ENCODE measurements around the gene MSH5. TPM values are rescaled to one million over a fixed set of nuclear protein-coding genes. Genes with fewer than 3 reads are reported as not detected.

The MSH5 gene
- total RNA-seq, 1 donor from 2014 or later, result 27.8 TPM

DNA sequence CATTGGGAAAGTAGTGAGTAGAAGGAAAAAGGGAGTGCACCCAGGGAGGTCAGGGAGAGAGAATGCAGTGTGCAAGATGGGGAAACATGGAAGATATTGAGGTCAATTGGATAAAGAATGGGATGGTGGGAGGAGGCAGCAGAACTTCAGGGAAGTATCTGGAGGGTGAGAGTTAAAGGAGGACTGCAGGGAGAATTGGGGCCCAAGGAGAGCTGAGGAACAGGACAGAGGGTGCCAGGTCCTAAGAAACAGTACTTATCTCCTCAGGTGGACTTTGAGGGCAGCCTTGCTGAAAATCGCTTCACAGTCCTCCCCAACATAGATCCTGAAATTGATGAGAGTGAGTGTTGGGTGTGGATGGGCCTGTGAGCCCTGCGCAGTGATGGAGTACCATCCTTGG, 18.5 kb downstream of the MSH5 start:
- DNase-seq (ENCODE audit: low spot score), result no peak

DNA sequence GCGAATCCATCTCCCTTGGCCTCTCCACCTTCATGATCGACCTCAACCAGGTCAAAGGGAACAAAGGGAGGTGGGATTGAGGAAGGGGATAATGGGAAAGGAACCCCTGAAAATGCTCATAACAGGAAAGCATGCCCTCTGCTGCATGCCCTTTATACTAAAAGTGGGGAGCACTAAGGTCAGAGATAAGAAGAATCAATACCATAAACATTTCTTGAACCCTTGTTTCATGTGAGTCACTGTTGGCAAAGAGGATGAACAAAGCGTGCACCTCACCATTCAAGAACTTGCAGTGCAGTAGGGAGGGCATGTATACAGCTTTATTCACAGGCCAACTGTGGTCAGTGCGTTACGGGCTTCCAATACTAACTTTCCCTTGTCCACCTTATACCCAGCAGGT, 21.0 kb downstream of the MSH5 start:
- no peak for DNase-seq (ENCODE audit: low spot score)

DNA sequence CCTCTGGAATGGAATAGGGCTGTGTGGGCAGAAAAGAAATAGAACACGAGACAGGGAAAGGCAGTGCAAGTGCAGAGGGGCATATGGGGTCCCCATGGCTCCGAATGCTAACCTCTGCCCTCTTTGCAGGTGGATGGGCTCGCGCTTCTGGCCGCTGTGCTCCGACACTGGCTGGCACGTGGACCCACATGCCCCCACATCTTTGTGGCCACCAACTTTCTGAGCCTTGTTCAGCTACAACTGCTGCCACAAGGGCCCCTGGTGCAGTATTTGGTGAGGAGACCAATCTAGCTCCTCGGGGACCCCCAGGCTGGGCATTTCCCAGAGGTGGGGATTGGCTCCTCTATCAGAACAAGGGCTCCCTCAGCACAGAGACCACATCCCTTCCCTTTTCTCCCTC, 21.5 kb downstream of the MSH5 start:
- DNase-seq (ENCODE audit: low spot score), result no peak

DNA sequence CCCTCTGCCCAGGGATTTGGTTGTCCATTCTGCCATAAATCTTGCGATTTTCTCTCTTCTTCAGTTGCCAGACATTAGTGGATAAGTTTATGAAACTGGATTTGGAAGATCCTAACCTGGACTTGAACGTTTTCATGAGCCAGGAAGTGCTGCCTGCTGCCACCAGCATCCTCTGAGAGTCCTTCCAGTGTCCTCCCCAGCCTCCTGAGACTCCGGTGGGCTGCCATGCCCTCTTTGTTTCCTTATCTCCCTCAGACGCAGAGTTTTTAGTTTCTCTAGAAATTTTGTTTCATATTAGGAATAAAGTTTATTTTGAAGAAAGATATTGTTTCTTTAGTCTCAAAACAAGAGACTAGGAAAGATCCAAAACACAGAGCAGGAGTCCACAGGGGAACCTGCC, 22.6 kb downstream of the MSH5 start, which contains the start of gene SAPCD1:
Gene SAPCD1, plus strand, starts transcription at position 301 of the 400 bp plus-strand sequence. CDS start 399 bp downstream, outside the sequence.
- no peak for DNase-seq (ENCODE audit: low spot score)

DNA sequence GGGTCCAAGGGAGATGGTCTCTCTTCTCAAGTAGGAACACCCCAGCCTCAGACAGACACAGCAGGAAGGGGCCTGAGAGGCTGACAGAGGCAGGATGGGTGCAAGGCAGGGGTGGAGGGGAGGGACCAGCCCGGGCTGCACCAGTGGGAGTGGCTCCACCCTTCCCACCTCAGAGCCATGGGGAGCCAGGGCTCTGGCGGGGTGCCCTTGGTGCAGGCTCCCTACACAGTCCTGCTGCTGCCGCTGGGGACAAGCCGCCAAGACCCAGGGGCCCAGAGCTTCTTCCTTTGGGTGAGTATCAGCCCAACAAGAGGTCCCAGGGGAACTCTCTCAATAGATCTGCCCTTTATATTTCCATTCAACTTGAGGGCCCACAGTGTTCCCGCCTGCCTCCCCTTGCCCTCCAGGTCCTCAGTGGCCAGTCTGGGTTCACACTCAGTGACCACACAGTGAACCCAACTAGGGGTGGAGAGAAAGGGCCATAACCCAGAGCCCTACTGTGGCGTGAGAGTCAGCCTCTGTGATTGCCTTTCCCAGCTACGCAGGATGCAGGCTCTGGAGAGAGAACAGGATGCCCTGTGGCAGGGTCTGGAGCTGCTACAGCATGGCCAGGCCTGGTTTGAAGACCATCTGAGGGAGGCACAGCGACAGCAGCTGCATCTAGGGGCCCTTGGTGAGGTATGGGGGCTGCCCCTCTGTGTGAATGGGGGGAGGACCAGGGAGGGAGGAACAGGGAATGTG, 23.2 kb downstream of the MSH5 start:
- no peak for DNase-seq (ENCODE audit: low spot score)

DNA sequence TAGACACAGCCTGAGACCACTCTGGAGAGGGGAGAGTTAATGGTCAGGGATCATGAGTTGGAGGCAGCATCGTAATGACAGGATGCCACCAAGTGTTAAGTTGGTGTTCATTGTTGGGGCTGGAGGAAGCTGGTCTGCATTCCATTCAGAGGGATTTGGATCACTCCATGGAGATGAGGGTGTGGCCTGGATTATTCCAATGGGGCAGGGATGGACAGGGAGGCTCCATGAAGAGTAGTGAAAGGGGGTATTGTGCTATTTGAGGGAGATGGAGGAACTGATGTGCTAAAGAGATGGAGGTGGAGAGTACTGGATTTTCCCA, 23.8 kb downstream of the MSH5 start:
- no peak for DNase-seq (ENCODE audit: low spot score)

DNA sequence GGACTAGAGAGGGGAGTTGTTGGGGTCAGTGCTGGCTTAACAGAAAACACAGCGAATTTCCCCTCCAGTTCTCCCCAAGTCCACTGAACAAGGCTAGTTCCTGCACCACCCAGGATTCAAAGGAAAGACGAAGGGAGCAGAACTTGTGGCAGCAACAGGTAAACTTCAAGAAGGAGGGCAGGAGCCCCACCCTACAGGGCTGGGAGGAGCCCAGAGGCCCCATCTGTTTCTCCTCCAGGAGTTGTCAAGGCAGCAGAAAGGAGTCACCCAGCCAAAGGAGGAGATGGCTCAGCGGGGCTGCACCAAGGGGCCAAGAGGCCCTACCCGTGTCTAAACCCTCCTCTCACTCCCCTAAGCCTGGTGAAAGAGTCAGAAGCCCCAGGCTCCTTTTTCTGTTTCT, 24.4 kb downstream of the MSH5 start:
- DNase-seq (ENCODE audit: low spot score), result no peak

DNA sequence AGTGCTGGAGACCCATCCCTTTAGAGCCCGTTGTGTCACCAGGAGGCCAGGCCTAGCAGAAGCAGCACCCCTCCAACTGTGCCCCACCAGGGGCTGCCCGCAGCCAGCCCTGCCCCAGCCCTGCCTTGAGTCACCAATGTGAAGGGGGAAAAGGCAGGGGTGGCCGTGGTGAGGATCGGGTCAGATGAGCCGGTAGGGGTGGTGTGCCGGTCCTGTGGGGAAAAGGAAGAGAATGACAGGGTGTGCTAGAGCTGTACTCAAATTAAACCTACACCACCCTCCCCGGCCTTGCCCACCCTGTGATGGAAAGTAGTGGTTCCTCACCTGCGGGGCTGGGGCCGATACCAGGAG, 25.7 kb downstream of the MSH5 start:
- no peak for DNase-seq (ENCODE audit: low spot score)

DNA sequence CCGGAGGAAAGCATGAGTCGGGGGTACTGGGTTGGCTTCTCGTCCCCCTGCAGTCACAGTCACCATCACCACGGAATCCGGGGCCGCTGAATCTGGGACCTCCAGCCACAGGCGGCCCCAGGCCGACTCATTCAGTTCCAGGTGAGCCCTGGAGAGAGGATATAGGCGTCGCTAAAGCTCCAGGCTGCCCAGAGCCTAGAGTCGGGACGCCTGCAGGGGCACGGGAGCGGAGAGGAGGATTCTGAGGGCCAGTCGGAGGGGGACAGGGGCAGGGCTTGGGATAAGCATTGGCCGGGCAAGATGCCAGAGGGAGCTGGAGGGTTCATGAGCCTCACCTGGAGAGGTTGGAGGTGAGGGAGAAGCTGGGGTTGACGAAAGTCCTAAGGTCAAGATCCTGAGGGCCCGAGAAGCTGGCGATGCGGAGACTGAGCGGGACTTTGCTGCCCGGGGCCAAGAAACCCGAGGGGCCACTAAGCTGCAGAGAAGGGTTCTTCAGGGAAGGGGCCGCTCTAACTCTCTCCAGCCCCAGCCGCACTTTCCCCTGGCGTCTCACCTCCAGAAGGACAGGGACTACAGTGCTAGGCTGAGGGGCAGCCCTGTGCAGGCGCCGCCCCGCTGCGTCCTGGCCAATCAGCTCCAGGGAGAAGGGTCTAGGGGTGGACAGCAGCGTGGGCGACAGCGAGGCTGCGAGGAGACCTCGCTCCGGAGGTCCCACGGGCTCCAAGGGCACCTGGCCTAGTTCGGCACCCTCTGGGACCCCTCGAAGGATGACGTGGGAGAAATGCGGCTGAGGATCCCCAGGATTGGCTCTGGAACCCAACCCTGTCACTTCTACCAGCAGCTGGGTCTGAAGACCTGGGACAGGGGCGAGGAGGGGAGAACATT, 26.3 kb downstream of the MSH5 start:
- no peak for DNase-seq (ENCODE audit: low spot score)

DNA sequence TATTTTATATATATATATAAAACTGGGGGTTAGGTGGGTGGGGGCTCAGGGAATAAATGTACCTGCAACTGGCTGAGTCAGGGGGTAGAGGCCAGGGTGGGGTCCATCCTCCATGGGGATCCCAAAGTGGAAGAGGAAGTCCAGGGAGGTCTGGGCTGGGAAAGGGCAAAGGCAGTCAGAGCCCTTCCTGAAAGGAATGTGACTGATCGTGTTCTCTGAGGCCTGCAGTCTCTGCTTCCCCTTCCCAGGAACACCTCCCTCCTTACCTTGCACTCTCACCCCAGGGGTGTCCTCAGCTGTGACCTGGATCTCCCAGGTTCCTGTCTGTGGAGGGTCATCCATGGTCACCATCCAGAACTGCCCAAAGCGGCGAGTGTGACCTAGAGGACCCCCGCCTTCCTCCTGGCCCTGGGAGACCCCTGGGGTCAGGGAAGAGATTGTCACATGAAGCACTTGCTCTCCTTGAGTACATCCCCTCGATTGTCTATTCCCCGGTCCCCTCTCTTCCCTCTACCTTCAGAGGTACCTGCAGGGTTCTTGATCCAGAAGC, 27.4 kb downstream of the MSH5 start:
- no peak for DNase-seq (ENCODE audit: low spot score)

DNA sequence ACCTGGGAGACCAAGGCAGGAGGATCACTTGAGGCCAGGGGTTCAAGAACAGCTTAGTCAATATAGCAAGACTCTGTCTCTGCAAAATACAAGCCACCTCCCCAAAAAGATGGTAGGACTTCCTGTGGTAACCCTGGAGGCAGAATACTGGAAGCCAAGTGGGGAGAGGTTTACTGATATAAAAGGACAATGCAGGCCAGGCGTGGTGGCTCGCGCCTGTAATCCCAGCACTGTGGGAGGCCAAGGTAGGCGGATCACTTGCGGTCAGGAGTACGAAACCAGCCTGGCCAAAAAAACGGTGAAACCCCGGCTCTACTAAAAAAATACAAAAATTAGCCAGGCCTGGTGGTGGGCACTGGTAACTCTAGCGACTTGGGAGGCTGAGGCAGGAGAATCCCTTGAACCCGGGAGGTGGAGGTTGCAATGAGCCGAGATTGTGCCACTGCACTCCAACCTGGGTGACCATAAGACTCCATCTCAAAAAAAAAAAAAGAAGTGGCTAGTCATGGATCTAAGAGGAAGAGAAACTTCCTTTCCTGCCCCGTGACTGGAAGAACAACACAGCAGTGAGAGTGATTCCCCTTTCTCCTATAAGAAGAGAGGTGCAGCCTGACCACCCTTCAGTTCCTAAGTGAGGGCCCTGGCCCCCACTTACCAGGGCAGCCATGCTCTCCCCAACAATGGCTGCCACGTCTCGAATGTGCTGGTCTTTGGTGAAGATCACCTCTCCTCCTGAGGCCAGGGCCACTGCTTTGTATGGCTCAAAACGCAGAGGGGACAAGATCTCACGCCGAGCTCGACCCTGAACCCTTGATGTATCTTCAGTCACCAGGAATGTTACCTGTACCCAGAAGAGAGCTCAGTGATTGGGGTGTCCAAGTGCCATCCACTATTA, 28.8 kb downstream of the MSH5 start:
- DNase-seq (ENCODE audit: low spot score), result no peak

DNA sequence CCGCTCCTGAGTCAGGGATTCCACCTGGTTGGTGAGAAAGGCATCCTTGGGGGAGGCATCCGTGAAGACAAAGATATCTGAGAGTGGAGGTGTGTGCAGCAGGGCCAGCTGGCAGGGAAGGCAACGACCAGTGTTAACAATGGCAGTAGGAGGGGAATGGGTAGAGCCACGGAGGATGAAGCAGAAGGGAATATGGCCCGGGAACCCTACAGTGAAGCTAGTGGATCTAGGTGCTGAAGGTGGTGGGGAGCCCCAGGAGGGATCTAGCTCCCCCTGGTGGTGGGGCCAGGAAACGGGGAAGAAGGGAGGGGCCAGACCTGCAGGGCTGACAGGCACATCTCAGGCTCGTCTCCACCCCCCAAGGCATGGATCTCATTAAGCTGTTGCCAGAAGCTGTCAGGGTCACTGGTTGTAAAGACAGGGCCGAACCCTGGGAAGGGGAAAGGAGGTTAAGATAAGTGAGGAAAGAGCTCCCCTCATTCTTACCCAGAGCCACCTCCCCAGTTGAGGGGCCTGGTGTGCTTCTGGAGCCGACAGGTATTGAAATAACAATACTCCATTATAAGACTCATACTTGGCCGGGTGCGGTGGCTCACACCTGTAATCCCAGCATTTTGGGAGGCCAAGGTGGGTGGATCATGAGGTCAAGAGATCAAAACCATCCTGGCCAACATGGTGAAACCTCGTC, 30.0 kb downstream of the MSH5 start:
- DNase-seq (ENCODE audit: low spot score), result peak; percentile 70

DNA sequence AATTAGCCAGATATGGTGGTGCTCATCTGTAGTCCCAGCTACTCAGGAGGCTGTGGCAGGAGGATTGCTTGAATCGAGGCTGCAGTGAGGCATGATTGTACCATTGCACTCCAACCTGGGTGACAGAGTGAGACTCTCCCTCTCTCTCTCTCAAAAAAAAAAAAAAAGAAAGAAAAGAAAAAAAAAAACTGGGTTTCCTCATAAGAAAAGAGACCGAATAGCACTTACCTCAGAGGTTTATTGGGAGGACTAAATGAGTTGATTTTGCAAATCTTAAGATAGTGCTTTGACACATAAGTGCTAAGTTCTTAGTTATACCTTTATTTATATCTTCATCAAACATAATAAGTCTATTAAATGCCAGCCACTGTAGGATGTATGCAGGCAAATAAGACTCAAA, 31.1 kb downstream of the MSH5 start:
- DNase-seq (ENCODE audit: low spot score), result no peak

DNA sequence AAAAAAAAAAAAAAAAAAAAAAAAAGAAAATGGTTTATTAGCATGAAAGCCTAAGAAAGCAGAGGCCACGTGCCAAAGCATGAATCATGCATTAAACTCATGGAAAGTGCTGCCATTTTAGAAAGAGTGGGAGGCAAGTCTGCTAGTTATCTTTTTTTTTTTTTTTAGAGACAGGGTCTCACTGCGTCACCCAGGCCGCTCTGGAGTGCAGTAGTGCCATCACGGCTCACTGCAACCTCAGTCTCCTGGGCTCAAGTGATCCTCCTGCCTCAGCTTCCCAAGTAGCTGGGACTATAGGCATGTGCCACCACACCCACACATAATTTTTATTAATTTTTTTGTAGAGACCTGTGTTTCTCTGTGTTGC, 32.2 kb downstream of the MSH5 start:
- DNase-seq (ENCODE audit: low spot score), result no peak

DNA sequence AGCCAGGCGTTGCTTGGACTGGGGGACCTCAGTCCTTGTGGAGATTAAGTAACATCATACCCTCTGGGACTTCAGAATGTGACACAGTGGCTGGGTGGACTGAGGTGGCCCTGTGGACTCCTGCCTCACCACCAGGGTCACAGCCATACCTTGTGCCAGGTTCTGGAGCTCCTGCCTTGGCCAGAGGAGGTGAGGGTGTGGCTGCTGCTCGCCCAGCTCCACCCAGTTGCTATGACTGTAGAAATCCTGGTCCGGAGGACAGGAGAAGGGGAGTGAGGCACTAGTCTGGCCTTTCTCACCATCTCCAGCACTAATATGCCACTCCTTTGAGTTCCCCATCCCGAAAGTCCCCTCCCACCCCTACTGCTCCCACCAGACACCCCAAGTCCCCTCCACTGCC, 35.4 kb downstream of the MSH5 start:
- no peak for DNase-seq (ENCODE audit: low spot score)

DNA sequence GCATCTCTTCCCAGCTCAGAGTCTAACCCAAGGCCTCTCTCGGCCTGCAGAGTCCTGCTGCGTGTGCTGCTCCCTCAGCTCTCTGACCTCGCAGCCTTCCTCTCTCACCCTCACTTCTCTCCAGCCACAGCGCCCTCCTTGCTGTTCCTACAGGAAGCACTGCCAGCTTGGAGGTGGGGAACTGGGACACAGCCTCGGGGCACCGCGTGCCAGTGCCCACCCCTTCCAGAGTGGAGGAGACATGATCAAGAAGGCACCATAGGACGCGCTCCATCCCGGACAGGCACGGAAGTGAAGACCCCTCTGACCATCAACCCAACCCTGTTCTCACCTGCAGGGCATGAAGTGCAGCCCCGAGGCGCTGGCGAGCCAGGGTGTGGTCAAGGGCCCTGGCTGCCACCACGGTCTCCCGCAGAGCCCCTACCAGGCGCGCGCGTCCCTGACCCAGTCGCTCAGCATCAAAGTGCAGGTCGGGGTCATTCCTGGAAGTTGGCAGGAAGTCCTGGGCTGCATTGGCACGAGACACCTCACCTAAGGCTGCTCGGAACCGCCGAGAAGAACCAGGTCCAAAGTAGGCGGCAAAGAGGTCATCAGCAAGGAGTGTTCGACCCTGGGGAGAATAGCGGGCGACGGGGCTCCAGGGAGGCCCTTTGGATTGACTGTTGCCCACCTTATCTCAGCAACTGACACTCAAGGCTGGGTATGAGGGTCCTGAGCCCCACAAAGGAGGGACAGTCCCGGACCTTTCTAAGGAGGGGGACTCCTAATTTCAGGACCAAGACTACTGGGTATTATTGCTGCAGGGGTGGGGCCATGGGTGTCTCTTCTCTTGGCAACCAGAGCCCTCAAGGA, 36.1 kb downstream of the MSH5 start:
- no peak for DNase-seq (ENCODE audit: low spot score)

DNA sequence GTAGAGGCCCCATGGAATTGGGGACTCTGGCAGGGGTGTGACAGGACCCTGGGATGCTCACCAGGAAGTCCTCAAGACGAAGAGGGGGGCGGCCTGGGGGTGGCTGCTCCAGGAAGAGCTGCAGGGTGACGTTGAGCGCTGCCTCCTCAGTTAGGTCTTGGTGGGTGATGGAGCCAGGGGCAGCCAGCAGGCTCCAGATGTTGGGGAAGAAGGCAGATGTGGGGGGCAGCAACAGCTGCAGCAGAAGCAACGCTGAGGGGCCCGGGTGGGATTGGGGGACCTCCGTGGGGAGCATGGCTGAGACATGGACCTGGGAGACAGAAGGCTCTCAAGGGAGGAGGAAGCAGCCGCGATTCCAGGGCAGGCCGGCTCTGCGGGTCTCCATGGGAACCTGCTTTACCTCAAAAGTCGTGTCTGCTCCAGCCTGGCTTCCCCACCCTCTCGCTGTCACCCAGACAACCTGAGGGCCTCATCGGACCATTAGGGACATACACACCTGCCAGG, 36.7 kb downstream of the MSH5 start:
- no peak for DNase-seq (ENCODE audit: low spot score)

DNA sequence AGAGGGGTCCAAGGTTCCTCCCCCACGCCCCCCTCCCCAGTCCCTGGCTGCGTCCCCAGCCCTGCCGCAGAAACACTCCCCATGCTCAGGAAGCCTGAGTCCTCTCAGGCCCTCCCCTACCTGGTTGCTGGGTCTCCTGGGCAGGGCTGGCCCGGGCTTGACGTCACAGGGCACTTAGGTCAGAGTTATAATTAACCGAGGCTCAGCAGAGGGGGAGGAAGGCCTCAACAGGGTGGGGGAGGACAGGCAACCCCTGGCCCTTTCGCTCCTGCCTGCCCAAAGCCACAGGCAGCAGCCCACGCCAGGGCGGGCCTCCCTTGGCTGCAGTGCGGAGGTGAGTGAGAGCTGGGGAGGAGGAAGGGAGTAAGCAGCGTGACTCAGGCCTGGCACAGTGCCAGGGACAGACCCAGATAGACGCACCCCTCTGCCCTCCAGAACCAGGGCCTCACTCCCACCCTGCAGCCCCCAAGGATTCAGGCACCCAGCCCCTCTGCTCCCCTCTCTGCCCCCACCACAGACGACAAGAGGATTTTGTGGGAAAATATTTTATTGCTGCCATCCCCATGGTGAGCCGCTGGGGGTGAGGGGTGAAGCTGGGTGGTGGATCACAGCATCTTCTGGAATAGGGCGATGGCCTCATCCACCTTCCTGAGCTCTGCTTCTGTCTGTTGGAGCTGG, 37.3 kb downstream of the MSH5 start, which contains the start of gene VWA7:
Gene VWA7, minus strand, starts transcription at position 340 of the 678 bp plus-strand sequence. CDS start 549 bp downstream, outside the sequence.
- DNase-seq (ENCODE audit: low spot score), result peak; percentile 67

DNA sequence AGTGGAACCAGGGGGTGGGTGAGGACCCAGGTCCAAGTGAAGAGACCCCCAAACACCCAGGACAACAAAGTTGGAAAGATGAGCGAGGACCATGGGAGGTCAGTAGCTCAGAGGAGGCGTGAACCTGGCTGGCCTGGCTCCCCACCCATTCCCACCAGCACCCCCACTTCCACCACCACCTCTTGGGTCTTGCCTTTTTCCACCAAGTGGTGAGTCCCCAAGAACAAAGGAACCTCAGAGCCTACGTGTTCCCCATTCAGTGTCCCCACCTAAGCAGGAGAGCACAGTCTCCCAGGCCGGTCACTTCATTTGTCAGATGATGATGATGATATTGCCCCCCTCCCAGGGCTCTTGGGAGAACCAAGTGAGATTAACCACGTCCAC, 37.9 kb downstream of the MSH5 start:
- DNase-seq (ENCODE audit: low spot score), result no peak

DNA sequence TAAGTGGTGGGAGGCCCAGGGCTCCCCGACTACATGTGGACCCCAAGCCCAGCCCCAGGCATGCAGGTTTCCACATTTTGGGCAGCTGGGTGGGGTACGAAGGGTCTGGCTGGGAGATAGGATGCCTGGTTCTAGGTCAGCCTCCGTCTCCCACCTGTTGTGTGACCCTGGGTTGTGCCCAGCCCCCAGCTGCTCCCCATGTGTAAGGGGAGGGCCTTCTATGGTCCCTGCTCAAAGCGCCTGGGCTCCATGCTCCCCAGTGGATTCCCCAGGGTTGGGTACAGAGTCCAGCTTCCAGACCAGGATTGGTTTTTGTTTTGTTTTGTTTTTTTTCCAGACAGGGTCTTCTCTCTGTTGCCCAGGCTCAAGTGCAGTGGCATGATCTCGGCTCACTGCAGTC, 38.4 kb downstream of the MSH5 start:
- DNase-seq (ENCODE audit: low spot score), result no peak

Data from ureter (tissue), 1 donor.